HCT116 (cell line): ENCODE measurements around the gene SCAF4. TPM values are rescaled to one million over a fixed set of nuclear protein-coding genes. Genes with fewer than 3 reads are reported as not detected.

Experiments used
- ATAC-seq: fragments of 200-7000 bp; cut with Tn5 transposase; 2 replicates; pipeline ENCODE4 v1.9.1; 2020; ENCODE audit warnings: mild to moderate bottlenecking, moderate library complexity
- BruUV-seq: library from RNA; stranded (reverse); fragments of 400-500 nt; replicated peaks from 2 replicates; lab custom pipeline; 2021; lab: Mats Ljungman, UMichigan
- CTCF ChIA-PET: fragments of 300-600 bp; sonication (Branson Sonifier 250); formaldehyde crosslinking; loops from one replicate; lab custom pipeline; 2021; ENCODE audit warnings: antibody characterized with exemption; lab: Charles Lee
- POLR2A ChIA-PET: fragments of 300-600, 350-600 bp; sonication (Branson Sonifier 250); formaldehyde crosslinking; loops from one replicate; lab custom pipeline; 2021; ENCODE audit warnings: antibody characterized with exemption; lab: Charles Lee
- RAD21 ChIA-PET, 2 experiments: fragments of 300-600 bp; sonication (Branson Sonifier 250); formaldehyde crosslinking; loops; one replicate each; lab custom pipeline; 2023; ENCODE audit warnings: low total read pairs in 2 of 2; ENCODE audit not compliant: uncharacterized antibody in 2 of 2, unreplicated experiment in 2 of 2, low non-redundant PET in 1 of 2; lab: Charles Lee
- DNase-seq: peaks from one replicate; pipeline ENCODE4 v3.0.0-alpha.2; 2010; ENCODE audit warnings: low read depth, low spot score
- H2AFZ ChIP-seq: fragments of 200-600 bp; shearing (Covaris generic), sonication (generic); 2 replicates; pipeline ENCODE4 v1.6.1; 2017; ENCODE audit warnings: low read depth, mixed run types, mixed read lengths, antibody characterized with exemption, low read length; ENCODE audit not compliant: poor library complexity, severe bottlenecking
- H3K27ac ChIP-seq: 2 replicates; pipeline ENCODE4 v1.5.1; 2012; ENCODE audit warnings: low read depth, low read length
- H3K27me3 ChIP-seq: fragments of 200-600 bp; sonication (generic); 2 replicates; pipeline ENCODE4 v1.6.1; 2016; ENCODE audit warnings: mixed run types, low read length, mixed read lengths; ENCODE audit not compliant: insufficient read depth
- H3K36me3 ChIP-seq, 2 experiments: fragments of 200-500 bp in 1 of 2; fragments of 200-600 bp in 1 of 2; sonication (Bioruptor generic) in 1 of 2; sonication (generic) in 1 of 2; 2 replicates each; pipeline versions ENCODE4 v1.5.1 to v1.6.1; 2014 to 2016; ENCODE audit warnings: low read length in 2 of 2, inconsistent platforms in 1 of 2, mixed read lengths in 1 of 2, mixed run types in 1 of 2; ENCODE audit not compliant: insufficient read depth in 2 of 2, control insufficient read depth in 1 of 2
- H3K4me1 ChIP-seq, 2 experiments: fragments of 200-600 bp in 1 of 2; sonication (generic) in 1 of 2; 2 replicates each; pipeline versions ENCODE4 v1.5.1 to v1.6.1; 2012 to 2017; ENCODE audit warnings: low read length in 2 of 2, inconsistent platforms in 1 of 2, mild to moderate bottlenecking in 1 of 2, mixed read lengths in 1 of 2, mixed run types in 1 of 2, moderate library complexity in 1 of 2; ENCODE audit not compliant: insufficient read depth in 2 of 2, control insufficient read depth in 1 of 2
- H3K4me2 ChIP-seq: fragments of 200-600 bp; sonication (generic); 2 replicates; pipeline ENCODE4 v1.6.1; 2017; ENCODE audit warnings: mixed run types, low read length, mixed read lengths
- H3K4me3 ChIP-seq, 2 experiments: fragments of 200-600 bp in 1 of 2; sonication (generic) in 1 of 2; replicated peaks in 1 of 2; 2 replicates each; pipeline ENCODE4 v1.5.1; 2011 to 2016; ENCODE audit warnings: low read length in 2 of 2, control low read depth in 1 of 2, low read depth in 1 of 2, mild to moderate bottlenecking in 1 of 2, mixed read lengths in 1 of 2, mixed run types in 1 of 2
- H3K79me2 ChIP-seq: fragments of 200-600 bp; sonication (generic); 2 replicates; pipeline ENCODE4 v1.6.1; 2017; ENCODE audit warnings: mild to moderate bottlenecking, mixed run types, low read length, moderate library complexity, mixed read lengths; ENCODE audit not compliant: insufficient read depth
- H3K9ac ChIP-seq: fragments of 200-600 bp; sonication (generic); 2 replicates; pipeline ENCODE4 v1.6.1; 2016; ENCODE audit warnings: low read length, mixed read lengths
- H3K9me2 ChIP-seq: fragments of 200-600 bp; sonication (generic), shearing (Covaris generic); 2 replicates; pipeline ENCODE4 v1.6.1; 2017; ENCODE audit warnings: mixed run types, mild to moderate bottlenecking, moderate library complexity; ENCODE audit not compliant: insufficient read depth
- H3K9me3 ChIP-seq, 2 experiments: fragments of 200-500 bp in 1 of 2; fragments of 200-600 bp in 1 of 2; sonication (Bioruptor generic) in 1 of 2; sonication (generic) in 1 of 2; 2 replicates each; pipeline ENCODE4 v1.6.1; 2014 to 2017; ENCODE audit warnings: low read length in 2 of 2, mixed read lengths in 2 of 2, inconsistent platforms in 1 of 2, low read depth in 1 of 2, mild to moderate bottlenecking in 1 of 2, mixed run types in 1 of 2, moderate library complexity in 1 of 2; ENCODE audit not compliant: control insufficient read depth in 1 of 2, insufficient read depth in 1 of 2
- H4K20me1 ChIP-seq: fragments of 200-600 bp; sonication (generic), shearing (Covaris generic); 2 replicates; pipeline ENCODE4 v1.6.1; 2017; ENCODE audit warnings: mixed run types, mild to moderate bottlenecking, moderate library complexity; ENCODE audit not compliant: insufficient read depth
- ATF3 ChIP-seq: IDR thresholded peaks from 2 replicates; pipeline ENCODE4 v1.6.1; 2012
- CBX3 ChIP-seq: IDR thresholded peaks from 2 replicates; pipeline ENCODE4 v1.6.1; 2012; ENCODE audit warnings: low read depth
- CEBPB ChIP-seq: IDR thresholded peaks from 2 replicates; pipeline ENCODE4 v1.6.1; 2012; ENCODE audit warnings: low read depth
- EGR1 ChIP-seq: IDR thresholded peaks from 2 replicates; pipeline ENCODE4 v1.6.1; 2012; ENCODE audit warnings: low read depth
- ELF1 ChIP-seq: IDR thresholded peaks from 2 replicates; pipeline ENCODE4 v1.6.1; 2012; ENCODE audit warnings: low read depth, borderline replicate concordance
- EZH2phosphoT487 ChIP-seq: fragments of 200-600 bp; IDR thresholded peaks from 2 replicates; pipeline ENCODE4 v1.6.1; 2018; ENCODE audit warnings: antibody characterized with exemption, borderline replicate concordance
- FOSL1 ChIP-seq: IDR thresholded peaks from 2 replicates; pipeline ENCODE4 v1.6.1; 2012; ENCODE audit warnings: low read depth
- JUND ChIP-seq: IDR thresholded peaks from 2 replicates; pipeline ENCODE4 v1.6.1; 2012
- POLR2A ChIP-seq: IDR thresholded peaks from 2 replicates; pipeline ENCODE4 v1.7.0; 2011; ENCODE audit warnings: borderline replicate concordance; ENCODE audit not compliant: insufficient read depth, insufficient read length; ENCODE audit errors: extremely low read depth
- POLR2AphosphoS5 ChIP-seq: IDR thresholded peaks from 2 replicates; pipeline ENCODE4 v1.6.1; 2011; ENCODE audit warnings: mild to moderate bottlenecking, low read depth, low read length, moderate library complexity
- SIN3A ChIP-seq: IDR thresholded peaks from 2 replicates; pipeline ENCODE4 v1.6.1; 2012; ENCODE audit warnings: low read depth
- SRF ChIP-seq: IDR thresholded peaks from 2 replicates; pipeline ENCODE4 v1.6.1; 2012; ENCODE audit warnings: low read depth
- TCF7L2 ChIP-seq: IDR thresholded peaks from 2 replicates; pipeline ENCODE4 v1.7.0; 2011; ENCODE audit warnings: borderline replicate concordance, inconsistent platforms; ENCODE audit not compliant: insufficient read depth, insufficient read length; ENCODE audit errors: extremely low read depth
- ZBTB33 ChIP-seq: IDR thresholded peaks from 2 replicates; pipeline ENCODE4 v1.6.1; 2011; ENCODE audit warnings: mild to moderate bottlenecking, low read length, moderate library complexity; ENCODE audit not compliant: insufficient replicate concordance; ENCODE audit errors: extremely low read depth
- ZFX ChIP-seq: fragments of 450-650 bp; IDR thresholded peaks from 2 replicates; pipeline ENCODE4 v1.6.1; 2017
- intact Hi-C: fragments of 100-400 bp; cut with micrococcal nuclease; formaldehyde crosslinking; loops from 2 replicates; pipeline ENCODE4 v1.10.0; 2022
- total RNA-seq: library from RNA; stranded (reverse); gene quantifications from one replicate; pipeline ENCODE4 v1.2.1, GENCODE V29; 2021; ENCODE audit not compliant: unreplicated experiment
- TF ChIP-seq, protein P1 (sequence below), 3 experiments: fragments of 200-600 bp in 1 of 3; sonication (generic) in 1 of 3; IDR thresholded peaks in 2 of 3; conservative IDR thresholded peaks in 1 of 3; 2 replicates each; pipeline ENCODE4 v1.5.1; 2012 to 2017; ENCODE audit warnings: low read depth in 2 of 3, low read length in 2 of 3, antibody characterized with exemption in 1 of 3, borderline replicate concordance in 1 of 3, control low read depth in 1 of 3, mild to moderate bottlenecking in 1 of 3, mixed read lengths in 1 of 3, mixed run types in 1 of 3, moderate library complexity in 1 of 3; ENCODE audit not compliant: insufficient read depth in 1 of 3
- TF ChIP-seq, protein P2 (sequence below): IDR thresholded peaks from 2 replicates; pipeline ENCODE4 v1.6.1; 2012; ENCODE audit warnings: low read depth
- TF ChIP-seq, protein P3 (sequence below): IDR thresholded peaks from 2 replicates; pipeline ENCODE4 v1.6.1; 2012

Gene SCAF4
- total RNA-seq, 1 experiment from 2014 or later, result 31.1 TPM

DNA sequence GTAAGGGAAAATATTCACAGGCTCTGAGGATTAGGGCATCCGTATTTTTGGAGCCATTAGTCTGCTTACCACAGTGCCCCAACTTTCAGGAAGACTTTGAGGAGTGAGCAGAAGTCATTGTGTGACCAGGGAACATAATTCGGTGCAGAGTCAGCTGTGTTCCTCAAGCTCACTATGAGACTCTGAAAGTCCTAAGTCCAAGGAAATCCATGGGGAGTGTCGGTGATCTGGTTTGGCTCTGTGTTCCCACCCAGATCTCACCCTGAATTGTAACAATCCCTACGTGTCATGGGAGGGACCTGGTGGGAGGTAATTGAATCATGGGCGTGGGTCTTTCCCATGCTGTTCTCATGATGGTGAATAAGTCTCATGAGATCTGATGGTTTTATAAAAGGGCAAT lies 45.9 kb upstream of the SCAF4 start:
- no peaks in the 10 kb centered on the region for H3K36me3 ChIP-seq
- H3K9me3 ChIP-seq, result no peaks in the 10 kb centered on the region
- H4K20me1 ChIP-seq, result no peaks in the 10 kb centered on the region
- no peak overlapping the region for H3K27ac ChIP-seq
- no peak overlapping the region for H3K4me2 ChIP-seq
- H3K4me3 ChIP-seq, result no peak overlapping the region
- H3K27me3 ChIP-seq, result no peaks in the 10 kb centered on the region
- ChIA-PET CTCF (no interaction called here), POLR2A (no interaction called here), RAD21 (no interaction called here)
- DNase-seq (no peak), ATAC-seq (no peak)
- H3K9ac ChIP-seq, result no peak overlapping the region
- BruUV-seq, result no TSS peak
- TF ChIP-seq, protein P1, sequence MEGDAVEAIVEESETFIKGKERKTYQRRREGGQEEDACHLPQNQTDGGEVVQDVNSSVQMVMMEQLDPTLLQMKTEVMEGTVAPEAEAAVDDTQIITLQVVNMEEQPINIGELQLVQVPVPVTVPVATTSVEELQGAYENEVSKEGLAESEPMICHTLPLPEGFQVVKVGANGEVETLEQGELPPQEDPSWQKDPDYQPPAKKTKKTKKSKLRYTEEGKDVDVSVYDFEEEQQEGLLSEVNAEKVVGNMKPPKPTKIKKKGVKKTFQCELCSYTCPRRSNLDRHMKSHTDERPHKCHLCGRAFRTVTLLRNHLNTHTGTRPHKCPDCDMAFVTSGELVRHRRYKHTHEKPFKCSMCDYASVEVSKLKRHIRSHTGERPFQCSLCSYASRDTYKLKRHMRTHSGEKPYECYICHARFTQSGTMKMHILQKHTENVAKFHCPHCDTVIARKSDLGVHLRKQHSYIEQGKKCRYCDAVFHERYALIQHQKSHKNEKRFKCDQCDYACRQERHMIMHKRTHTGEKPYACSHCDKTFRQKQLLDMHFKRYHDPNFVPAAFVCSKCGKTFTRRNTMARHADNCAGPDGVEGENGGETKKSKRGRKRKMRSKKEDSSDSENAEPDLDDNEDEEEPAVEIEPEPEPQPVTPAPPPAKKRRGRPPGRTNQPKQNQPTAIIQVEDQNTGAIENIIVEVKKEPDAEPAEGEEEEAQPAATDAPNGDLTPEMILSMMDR (IDR thresholded peaks at IDR 0.05 in 2 of 3, conservative IDR thresholded peaks at IDR 0.05 in 1 of 3; ENCODE audit: borderline replicate concordance in 1 of 3, insufficient read depth in 1 of 3, low read depth in 2 of 3, low read length in 2 of 3), result no peak
- no peak for TF ChIP-seq POLR2AphosphoS5
- TF ChIP-seq CEBPB, result no peak
- TF ChIP-seq EGR1, result no peak
- TF ChIP-seq, protein P2, sequence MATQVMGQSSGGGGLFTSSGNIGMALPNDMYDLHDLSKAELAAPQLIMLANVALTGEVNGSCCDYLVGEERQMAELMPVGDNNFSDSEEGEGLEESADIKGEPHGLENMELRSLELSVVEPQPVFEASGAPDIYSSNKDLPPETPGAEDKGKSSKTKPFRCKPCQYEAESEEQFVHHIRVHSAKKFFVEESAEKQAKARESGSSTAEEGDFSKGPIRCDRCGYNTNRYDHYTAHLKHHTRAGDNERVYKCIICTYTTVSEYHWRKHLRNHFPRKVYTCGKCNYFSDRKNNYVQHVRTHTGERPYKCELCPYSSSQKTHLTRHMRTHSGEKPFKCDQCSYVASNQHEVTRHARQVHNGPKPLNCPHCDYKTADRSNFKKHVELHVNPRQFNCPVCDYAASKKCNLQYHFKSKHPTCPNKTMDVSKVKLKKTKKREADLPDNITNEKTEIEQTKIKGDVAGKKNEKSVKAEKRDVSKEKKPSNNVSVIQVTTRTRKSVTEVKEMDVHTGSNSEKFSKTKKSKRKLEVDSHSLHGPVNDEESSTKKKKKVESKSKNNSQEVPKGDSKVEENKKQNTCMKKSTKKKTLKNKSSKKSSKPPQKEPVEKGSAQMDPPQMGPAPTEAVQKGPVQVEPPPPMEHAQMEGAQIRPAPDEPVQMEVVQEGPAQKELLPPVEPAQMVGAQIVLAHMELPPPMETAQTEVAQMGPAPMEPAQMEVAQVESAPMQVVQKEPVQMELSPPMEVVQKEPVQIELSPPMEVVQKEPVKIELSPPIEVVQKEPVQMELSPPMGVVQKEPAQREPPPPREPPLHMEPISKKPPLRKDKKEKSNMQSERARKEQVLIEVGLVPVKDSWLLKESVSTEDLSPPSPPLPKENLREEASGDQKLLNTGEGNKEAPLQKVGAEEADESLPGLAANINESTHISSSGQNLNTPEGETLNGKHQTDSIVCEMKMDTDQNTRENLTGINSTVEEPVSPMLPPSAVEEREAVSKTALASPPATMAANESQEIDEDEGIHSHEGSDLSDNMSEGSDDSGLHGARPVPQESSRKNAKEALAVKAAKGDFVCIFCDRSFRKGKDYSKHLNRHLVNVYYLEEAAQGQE, result no peak
- no peak for TF ChIP-seq EZH2phosphoT487
- no peak for TF ChIP-seq ELF1
- no peak for TF ChIP-seq JUND
- TF ChIP-seq ATF3, result no peak
- TF ChIP-seq SRF, result no peak
- TF ChIP-seq TCF7L2, result no peak
- TF ChIP-seq POLR2A, result no peak
- no peak for TF ChIP-seq SIN3A
- no peak for TF ChIP-seq FOSL1
- no peak for TF ChIP-seq ZBTB33
- TF ChIP-seq, protein P3, sequence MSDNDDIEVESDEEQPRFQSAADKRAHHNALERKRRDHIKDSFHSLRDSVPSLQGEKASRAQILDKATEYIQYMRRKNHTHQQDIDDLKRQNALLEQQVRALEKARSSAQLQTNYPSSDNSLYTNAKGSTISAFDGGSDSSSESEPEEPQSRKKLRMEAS, result no peak
- TF ChIP-seq CBX3, result no peak
- TF ChIP-seq ZFX, result no peak
- H3K4me1 ChIP-seq, result no peaks in the 10 kb centered on the region
- no peaks in the 10 kb centered on the region for H3K79me2 ChIP-seq
- H3K9me2 ChIP-seq, result no peaks in the 10 kb centered on the region
- H2AFZ ChIP-seq, result no peak overlapping the region
- intact Hi-C loops, result no loop called here
